Glomerular endothelial cell (primary cell): ENCODE results near the gene SETDB2. TPM values are rescaled to one million over a fixed set of nuclear protein-coding genes. Genes with fewer than 3 reads are reported as not detected.

Source experiments
- DNase-seq: peaks from one replicate; pipeline ENCODE4 v3.0.0-alpha.2; 2011; ENCODE audit warnings: low read depth, low spot score; ENCODE audit errors: extremely low read depth
- total RNA-seq: library from RNA; depleted of rRNA; stranded (reverse); fragments of >200 nt; gene quantifications from 2 replicates; pipeline ENCODE4 v1.2.3, GENCODE V29; 2015

SETDB2 gene
- total RNA-seq, 1 donor from 2014 or later = 3.9 TPM

DNA sequence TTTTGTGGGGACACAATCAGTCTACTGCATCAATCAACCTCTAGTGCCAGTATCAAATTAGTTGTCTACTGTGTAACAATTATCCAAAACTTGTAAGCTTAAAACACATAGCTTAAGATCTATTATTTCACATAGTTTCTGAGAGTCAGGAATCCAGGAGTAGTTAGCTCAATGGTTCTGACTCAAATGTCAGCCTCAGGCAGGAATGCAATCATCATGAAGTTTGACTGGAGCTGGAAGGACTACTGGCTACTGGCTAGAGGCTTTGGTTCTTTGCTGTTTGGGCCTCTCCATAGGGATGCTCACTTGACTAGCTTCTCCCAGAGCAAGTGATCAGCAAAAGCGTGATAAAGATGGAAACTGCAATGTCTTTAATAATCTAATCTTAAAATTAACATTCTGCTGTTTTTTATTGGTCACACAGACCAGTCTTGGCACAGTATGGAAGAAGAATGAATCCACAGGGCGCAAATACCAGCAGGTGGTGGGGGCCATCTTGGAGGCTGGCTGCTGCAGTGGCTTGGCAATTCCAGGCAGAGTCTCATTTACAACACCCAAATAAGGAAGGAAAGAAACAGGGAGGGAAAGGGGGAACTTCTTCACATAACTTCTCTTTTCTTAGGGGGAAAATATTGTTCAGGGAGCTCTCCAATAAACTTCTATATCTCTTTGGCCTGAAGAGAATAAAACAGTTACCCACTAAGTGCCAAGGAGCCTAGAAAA, 15.9 kb upstream of the SETDB2 start:
- no peak for DNase-seq

DNA sequence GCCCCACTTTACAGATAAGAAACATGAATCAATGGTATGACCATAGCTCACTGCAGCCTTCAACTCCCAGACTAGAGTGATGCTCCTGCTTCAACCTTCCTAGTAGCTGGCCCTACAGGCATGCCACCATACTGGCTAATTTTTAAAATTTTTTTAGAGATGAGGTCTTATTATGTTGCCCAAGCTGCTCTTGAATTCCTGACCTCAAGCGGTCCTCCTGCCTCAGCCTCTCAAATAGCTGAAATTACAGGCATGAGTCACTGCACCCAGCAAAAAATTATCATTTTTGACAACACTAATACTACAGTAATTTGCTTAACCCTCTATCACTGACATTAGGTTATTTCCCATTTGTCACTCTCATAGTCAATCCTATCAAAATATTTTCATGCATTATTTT, 15.0 kb upstream of the SETDB2 start:
- no peak for DNase-seq

- no peak for DNase-seq
These were observed 8.1 kb upstream of the SETDB2 start for GRCh38 chr13:49435992-49436391.

GRCh38 chr13:49436890-49437289, 7.2 kb upstream of the SETDB2 start:
- no peak for DNase-seq

GRCh38 chr13:49437705-49438104, 6.4 kb upstream of the SETDB2 start:
- no peak for DNase-seq

- DNase-seq = no peak
These were observed 4.5 kb upstream of the SETDB2 start for GRCh38 chr13:49439609-49440008.

DNA sequence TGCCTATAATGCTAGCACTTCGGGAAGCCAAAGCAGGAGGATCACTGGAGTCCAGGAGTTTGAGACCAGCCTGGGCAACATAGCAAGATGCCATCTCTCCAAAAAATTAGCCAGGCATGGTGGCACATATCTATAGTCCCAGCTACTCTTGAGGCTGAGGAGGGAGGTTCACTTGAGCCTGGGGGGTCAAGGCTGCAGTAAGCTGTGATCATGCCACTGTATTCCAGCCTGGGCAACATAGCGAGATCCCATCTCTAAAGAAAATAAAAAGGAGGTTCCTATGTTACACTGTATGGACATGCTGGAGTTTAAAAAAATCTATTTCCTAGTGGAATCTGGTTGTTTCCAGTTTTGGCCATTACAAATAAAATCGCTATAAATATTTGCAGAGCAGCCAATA, 2.8 kb upstream of the SETDB2 start:
- DNase-seq = no peak

- DNase-seq = no peak
These were observed 2.2 kb upstream of the SETDB2 start for GRCh38 chr13:49441846-49442245.

GRCh38 chr13:49443357-49443703, 744 bp upstream of the SETDB2 start:
- DNase-seq = no peak

- DNase-seq = no peak
These were observed 686 bp downstream of the SETDB2 start for GRCh38 chr13:49444524-49445395.

GRCh38 chr13:49446473-49446872, 2.4 kb downstream of the SETDB2 start:
- no peak for DNase-seq

DNA sequence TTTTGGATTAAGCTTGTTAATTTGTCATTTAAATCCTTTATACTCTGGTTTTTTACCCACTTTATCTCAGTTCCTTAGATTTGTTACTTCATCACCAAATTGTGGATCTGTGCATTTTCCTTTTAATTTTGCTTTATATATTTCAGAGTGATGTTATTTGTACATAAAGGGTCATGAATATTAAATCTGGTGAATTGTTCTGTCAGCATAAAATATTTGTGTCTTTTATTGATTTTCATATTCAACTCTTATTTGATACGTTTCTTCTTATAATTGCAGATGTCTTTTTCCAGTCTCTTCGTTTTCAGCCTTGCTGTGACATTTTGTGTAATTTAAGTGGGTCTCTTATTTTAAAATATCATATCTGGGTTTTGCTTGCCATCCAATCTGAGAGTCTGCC, 4.7 kb downstream of the SETDB2 start:
- no peak for DNase-seq

GRCh38 chr13:49450105-49450819, 6.2 kb downstream of the SETDB2 start:
- no peak for DNase-seq

- DNase-seq = no peak
These were observed 8.8 kb downstream of the SETDB2 start for GRCh38 chr13:49452725-49453457.

DNA sequence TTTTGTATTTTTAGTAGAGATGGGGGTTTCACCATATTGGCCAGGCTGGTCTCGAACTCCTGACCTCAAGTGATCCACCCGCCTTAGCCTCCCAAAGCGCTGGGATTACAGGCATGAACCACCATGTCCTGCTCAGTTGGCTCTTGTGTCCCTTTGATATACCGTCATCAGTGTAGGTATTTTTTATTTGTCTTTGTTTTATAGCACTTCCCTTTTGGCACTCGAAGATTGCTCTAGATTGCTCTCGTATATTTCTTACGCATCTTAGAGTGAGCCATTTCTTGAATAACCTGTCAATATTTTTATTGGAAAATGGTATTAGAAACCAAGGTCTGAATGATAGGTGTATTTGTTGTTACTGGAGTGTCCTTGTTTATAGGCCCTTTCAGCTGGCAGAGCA, 9.4 kb downstream of the SETDB2 start:
- DNase-seq = no peak

DNA sequence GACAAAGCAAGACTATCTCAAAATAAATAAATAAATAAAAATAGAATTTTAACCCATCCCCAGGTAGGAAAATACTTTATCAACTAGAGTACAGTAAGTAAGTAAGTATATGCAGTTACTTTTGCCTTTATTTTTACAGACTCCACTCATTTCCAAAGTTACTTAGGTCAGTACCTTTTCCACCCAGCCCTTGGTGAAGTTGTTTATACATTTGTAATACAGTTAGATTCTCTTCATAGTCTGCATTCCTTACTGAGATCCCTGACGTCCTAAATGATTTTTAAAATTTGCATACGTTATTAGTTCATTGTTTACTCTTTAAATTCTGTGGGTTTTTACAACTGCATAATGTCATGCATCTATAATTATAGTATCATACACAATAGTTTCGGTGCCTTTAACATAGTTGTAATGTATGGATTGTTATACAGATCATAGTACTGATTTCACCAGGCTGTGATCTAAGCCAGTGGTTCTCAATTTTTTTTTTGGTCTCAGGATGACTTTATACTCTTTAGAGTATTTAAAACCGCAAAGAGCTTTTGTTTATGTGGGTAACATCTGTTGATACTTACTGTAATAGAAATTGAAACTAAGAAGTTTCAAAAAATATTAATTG, 10.4 kb downstream of the SETDB2 start:
- DNase-seq = no peak

DNA sequence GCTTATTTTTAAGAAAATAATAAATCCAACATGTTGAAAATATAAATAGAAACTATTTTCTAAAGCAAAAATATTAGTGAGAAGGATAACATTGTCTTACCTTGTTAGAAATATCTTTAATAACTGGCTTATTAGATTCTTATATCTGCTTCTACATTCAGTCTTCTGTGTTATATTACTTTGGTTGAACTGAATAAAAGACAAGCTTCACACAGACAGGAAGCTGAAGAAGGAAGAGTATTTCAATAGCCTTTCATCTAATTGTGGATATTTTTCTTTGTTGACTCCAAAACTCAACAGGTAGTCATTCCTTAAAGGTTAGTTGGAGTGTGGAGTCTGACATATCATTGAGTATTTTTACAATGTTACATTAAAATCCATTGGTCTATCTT, 10.9 kb downstream of the SETDB2 start:
- DNase-seq = no peak

GRCh38 chr13:49456156-49456555, 12.1 kb downstream of the SETDB2 start:
- DNase-seq = no peak

GRCh38 chr13:49457221-49457620, 13.1 kb downstream of the SETDB2 start:
- DNase-seq = no peak

DNA sequence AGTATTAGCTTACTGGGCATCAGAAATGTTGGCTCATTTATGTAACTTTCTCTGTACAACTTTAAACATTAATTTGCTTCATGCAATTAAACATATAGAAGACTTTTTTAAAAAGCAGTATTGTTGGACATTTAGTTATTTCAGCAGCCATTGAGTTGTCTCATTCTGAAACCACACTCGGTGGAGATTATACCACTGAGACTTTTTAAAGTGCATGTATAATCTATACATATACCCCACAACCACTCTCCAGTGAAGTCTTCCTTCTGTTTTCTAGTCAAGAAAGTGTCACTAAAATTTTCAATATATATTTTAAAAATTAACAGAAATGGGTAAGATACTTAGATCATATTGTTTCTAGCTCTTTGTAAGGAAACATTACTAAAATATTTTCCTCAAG, 15.5 kb downstream of the SETDB2 start:
- DNase-seq = no peak

DNA sequence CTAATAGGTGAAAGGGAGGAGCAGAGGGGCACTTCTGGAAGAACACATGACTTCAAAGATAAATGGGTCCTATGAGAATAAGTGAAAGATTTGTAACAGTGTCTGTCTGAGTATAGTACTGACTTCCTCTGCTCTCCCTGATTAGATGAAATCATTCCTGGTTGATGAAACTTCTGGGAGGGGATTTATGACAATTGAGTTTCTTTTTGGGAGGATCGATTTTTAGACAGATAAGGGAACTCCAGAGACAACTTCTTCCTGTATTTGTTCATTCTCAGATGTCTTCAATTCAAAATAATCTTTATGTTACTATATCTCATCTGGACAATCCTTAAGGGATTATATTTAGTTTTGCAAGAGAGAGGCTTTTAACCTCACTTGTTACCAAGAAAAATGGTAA, 20.0 kb downstream of the SETDB2 start:
- no peak for DNase-seq
